Esophagus squamous epithelium (tissue), 4 donors: ENCODE results near the gene PRLHR.

Experiments
- CTCF ChIP-seq, 6 experiments: fragments of 450-650 bp in 4 of 6; fragments of 200-600 bp in 2 of 6; sonication (generic) in 2 of 6; IDR thresholded peaks; one replicate each; pipeline ENCODE4 v1.5.1; 2016 to 2019; ENCODE audit warnings: antibody characterized with exemption in 6 of 6, mild to moderate bottlenecking in 4 of 6, moderate library complexity in 4 of 6
- POLR2A ChIP-seq, 4 donors: fragments of 450-650 bp; IDR thresholded peaks; one replicate each; pipeline ENCODE4 v1.6.1; 2017; ENCODE audit warnings: antibody characterized with exemption in 4 of 4, mild to moderate bottlenecking in 4 of 4, moderate library complexity in 3 of 4

DNA sequence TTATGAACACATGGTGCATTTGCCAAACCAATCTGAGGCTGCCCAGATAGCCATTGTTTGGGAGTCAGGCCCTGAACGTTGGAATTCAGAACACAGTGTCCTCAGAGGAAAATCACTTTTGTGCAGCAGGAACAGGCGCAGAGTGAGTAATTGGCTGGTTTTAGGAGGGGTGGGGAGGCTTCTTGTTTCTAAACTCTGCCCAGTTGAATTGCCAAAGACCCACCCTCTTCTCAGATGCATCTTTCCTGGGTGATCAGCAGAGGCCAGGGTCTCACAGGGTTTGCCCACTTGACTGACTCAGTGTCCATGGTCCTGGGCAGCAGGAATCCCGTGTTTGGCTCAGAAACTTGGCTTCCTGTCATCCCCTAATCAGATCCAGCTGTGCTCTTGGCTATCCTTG is 24.3 kb downstream of the PRLHR start:
- no peak for TF ChIP-seq POLR2A (IDR thresholded peaks at IDR 0.05)
- TF ChIP-seq CTCF (IDR thresholded peaks at IDR 0.05), result no peak
